Astrocyte of the spinal cord (primary cell): ENCODE data around the gene IFI30.

Experiments
- DNase-seq: peaks from one replicate; pipeline ENCODE4 v3.0.0; 2011; ENCODE audit warnings: low read depth, low spot score
- H3K4me3 ChIP-seq: 2 replicates; pipeline ENCODE4 v1.5.1; 2011; ENCODE audit warnings: low read depth, mild to moderate bottlenecking, low read length, moderate library complexity
- in situ Hi-C: cut with HindIII; loops from 2 replicates; pipeline ENCODE4 v1.10.0; 2017; ENCODE audit warnings: low sequenced_read_pairs
- TF ChIP-seq, protein P1 (sequence below): IDR thresholded peaks from 2 replicates; pipeline ENCODE4 v1.5.1; 2012; ENCODE audit warnings: low read depth, mild to moderate bottlenecking, low read length, inconsistent platforms

IFI30 gene

DNA sequence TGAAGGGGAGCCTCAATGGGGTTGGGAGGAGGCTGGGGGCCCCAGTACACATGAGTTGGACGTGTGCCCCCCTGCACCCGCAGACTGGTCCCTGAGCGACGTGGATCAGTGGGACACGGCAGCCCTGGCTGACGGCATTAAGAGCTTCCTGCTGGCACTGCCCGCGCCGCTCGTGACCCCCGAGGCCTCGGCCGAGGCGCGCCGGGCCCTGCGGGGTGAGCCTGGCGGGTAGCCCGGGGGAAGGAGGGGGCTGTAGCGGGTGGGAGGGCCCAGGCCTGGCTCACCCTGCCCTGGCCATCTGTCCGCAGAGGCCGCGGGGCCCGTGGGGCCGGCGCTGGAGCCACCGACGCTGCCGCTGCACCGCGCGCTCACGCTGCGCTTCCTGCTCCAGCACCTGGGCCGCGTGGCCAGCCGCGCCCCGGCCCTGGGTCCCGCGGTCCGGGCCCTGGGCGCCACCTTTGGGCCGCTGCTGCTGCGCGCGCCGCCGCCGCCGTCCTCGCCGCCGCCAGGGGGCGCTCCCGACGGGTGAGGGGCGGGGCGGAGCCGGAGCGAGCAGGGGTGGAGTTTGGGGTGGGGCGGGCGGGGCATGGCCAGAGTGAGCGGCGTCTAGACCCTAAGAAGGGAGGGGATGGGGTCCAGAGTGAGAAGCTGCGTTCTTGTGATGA lies 12.5 kb upstream of the IFI30 start:
- H3K4me3 ChIP-seq: no peak overlapping the region
- DNase-seq: peak; percentile 32
- in situ Hi-C loops: no loop called here
- TF ChIP-seq, protein P1, sequence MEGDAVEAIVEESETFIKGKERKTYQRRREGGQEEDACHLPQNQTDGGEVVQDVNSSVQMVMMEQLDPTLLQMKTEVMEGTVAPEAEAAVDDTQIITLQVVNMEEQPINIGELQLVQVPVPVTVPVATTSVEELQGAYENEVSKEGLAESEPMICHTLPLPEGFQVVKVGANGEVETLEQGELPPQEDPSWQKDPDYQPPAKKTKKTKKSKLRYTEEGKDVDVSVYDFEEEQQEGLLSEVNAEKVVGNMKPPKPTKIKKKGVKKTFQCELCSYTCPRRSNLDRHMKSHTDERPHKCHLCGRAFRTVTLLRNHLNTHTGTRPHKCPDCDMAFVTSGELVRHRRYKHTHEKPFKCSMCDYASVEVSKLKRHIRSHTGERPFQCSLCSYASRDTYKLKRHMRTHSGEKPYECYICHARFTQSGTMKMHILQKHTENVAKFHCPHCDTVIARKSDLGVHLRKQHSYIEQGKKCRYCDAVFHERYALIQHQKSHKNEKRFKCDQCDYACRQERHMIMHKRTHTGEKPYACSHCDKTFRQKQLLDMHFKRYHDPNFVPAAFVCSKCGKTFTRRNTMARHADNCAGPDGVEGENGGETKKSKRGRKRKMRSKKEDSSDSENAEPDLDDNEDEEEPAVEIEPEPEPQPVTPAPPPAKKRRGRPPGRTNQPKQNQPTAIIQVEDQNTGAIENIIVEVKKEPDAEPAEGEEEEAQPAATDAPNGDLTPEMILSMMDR: peak; percentile 52

DNA sequence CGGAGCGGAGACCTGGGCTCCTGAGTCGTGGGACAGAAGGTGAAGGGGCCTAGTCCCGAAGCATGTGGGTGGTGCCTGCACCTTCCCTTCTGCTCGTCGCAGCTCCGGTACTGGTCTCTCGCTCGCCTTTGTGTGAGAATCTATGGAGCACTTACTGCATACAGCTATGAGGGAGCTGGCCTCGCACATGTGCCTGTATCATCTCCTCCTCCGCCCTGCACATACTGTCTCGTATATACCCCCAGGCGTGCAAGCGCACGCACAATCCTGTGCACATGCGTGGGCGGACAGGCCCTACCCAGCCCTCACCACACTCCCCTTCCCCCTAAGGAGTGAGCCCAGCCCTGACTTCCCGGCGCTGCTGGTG lies 12.0 kb upstream of the IFI30 start:
- TF ChIP-seq, protein P1: no peak
- no peak overlapping the region for H3K4me3 ChIP-seq
- no peak for DNase-seq
- in situ Hi-C loops: no loop called here

DNA sequence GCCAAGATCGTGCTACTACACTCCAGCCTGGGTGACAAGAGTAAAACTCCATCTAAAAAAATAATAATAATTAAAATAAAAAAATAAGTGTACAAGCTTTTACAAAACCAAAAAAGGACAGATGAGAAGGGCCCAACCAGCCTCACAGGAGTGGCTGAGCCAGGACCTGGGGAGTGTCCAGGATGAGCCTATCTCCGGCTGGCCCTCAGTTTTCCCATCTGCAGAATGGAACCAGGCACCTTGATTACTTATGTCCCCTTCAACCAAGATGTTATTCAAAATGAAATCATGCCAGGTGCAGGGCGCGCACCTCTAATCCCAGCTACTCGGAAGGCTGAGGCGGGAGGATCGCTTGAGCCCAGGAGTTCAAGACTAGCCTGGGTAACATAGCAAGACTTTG lies 9.5 kb upstream of the IFI30 start:
- no peak for DNase-seq
- TF ChIP-seq, protein P1: no peak
- no peak overlapping the region for H3K4me3 ChIP-seq
- in situ Hi-C loops: no loop called here

DNA sequence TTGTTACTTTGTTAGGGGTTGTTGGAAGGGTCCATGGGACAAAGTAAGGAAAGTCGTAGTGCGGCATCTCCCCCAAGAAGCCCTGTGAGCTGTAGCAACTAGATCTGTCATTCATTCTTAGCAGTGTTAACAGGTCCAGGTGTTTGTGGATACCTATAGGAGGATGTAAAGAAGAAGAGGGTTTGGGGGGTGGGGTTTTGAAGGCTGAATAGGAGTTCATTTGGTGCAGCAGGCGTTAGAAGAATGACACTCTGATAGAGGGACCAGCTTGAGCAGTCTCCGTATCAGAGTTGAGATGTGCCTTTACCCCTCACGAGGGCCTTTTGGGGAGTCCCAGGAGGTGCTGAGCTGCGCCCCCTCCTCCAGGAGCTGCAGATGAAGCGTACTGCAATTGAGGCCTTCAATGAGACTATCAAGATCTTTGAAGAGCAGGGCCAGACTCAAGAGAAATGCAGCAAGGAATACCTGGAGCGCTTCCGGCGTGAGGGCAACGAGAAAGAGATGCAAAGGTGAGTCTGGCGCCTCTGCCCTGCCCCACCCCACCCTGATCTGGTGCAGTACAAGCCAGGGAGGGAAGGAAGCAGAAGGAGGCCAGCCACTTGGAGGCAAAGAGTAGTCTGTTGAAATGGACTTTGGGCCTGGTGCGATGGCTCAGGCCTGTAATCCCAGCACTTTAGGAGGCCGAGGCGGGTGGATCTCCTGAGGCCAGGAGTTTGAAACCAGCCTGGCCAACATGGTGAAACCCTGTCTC lies 7.6 kb upstream of the IFI30 start:
- TF ChIP-seq, protein P1: no peak
- H3K4me3 ChIP-seq: no peak overlapping the region
- in situ Hi-C loops: no loop called here
- DNase-seq: no peak

DNA sequence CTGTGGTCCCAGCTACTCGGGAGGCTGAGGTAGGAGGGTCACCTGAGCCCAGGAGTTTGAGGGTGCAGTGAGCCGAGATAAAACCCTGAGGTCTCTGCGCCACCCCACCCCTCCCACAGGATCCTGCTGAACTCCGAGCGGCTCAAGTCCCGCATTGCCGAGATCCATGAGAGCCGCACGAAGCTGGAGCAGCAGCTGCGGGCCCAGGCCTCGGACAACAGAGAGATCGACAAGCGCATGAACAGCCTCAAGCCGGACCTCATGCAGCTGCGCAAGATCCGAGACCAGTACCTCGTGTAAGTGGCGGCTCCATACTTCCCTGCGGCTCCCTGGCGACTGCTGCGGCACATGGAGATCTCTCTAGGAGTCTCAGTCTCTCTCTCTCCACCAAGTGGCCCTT lies 6.6 kb upstream of the IFI30 start:
- H3K4me3 ChIP-seq: no peak overlapping the region
- in situ Hi-C loops: no loop called here
- TF ChIP-seq, protein P1: no peak
- no peak for DNase-seq

DNA sequence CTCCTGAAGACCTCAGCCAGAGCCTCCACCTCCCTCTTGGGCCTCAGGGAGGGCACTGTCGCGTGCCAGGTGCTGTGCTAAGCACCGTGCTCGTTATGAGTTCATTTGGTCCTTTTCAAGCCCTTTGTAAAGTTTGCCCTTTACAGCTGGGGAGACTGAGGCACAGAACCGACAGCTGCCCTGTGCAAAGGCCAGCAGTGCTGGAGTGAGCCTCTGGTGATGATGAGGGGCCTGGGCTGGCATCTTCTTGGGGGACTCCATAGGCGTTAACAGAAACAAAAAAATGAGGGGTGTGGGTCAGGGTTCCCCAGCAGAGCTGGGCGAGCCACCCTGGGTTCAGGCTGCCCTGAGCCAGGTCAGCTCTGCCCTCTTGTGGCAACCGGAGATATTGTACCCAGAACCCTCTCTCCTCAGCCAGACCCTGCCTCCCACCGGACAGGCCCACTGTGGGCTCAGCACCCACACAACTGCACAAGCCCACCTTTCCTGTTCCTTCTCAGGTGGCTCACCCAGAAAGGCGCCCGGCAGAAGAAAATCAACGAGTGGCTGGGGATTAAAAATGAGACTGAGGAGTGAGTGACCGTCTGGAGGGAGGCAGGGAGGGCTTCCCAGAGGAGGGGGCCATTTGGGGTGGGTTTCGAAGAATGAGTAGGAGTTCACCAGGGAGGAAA lies 5.5 kb upstream of the IFI30 start:
- DNase-seq: no peak
- in situ Hi-C loops: no loop called here
- TF ChIP-seq, protein P1: peak; percentile 74

More for the DNA sequence above, 5.5 kb upstream of the IFI30 start:
- no peak overlapping the region for H3K4me3 ChIP-seq
